Neural cell (in vitro differentiated cells): ENCODE measurements around the gene SRA1. TPM values are rescaled to one million over a fixed set of nuclear protein-coding genes. Genes with fewer than 3 reads are reported as not detected.
A peak's percentile ranks its signal among the peaks of the same experiment; 100 is the strongest.

Experiments
- H2AFZ ChIP-seq: fragments of 200-600, 300-800 bp; sonication (generic), shearing (Covaris generic); 2 replicates; pipeline ENCODE4 v1.6.0; 2014; ENCODE audit warnings: low read depth, mild to moderate bottlenecking, antibody characterized with exemption, low read length, moderate library complexity
- H3F3A ChIP-seq: fragments of 200-600 bp; shearing (Covaris generic); 2 replicates; pipeline ENCODE4 v1.6.1; 2016; ENCODE audit warnings: mild to moderate bottlenecking, moderate library complexity, mixed read lengths, antibody characterized with exemption, low read length; ENCODE audit not compliant: insufficient read depth, poor library complexity, severe bottlenecking
- H3K27ac ChIP-seq: fragments of 200-600, 300-800 bp; sonication (generic), shearing (Covaris generic); 2 replicates; pipeline ENCODE4 v1.5.1; 2014; ENCODE audit warnings: mild to moderate bottlenecking, low read length, moderate library complexity
- H3K27me3 ChIP-seq: fragments of 300-800, 200-600 bp; sonication (generic), shearing (Covaris generic); 2 replicates; pipeline ENCODE4 v1.6.0; 2014; ENCODE audit warnings: mild to moderate bottlenecking, low read depth, low read length, moderate library complexity; ENCODE audit not compliant: insufficient read depth
- H3K36me3 ChIP-seq: fragments of 300-800, 200-600 bp; sonication (generic), shearing (Covaris generic); 2 replicates; pipeline ENCODE4 v1.5.1; 2014; ENCODE audit warnings: mild to moderate bottlenecking, antibody characterized with exemption, low read length, moderate library complexity; ENCODE audit not compliant: insufficient read depth
- H3K4me2 ChIP-seq: fragments of 300-800, 200-600 bp; sonication (generic), shearing (Covaris generic); 2 replicates; pipeline ENCODE4 v1.6.0; 2014; ENCODE audit warnings: mild to moderate bottlenecking, low read length
- H3K4me3 ChIP-seq: fragments of 300-800, 200-600 bp; sonication (generic), shearing (Covaris generic); 2 replicates; pipeline ENCODE4 v1.5.1; 2014; ENCODE audit warnings: mild to moderate bottlenecking, low read length, moderate library complexity
- H3K79me2 ChIP-seq: fragments of 200-600 bp; shearing (Covaris generic); replicated peaks from 2 replicates; pipeline ENCODE4 v1.6.0; 2014; ENCODE audit warnings: mild to moderate bottlenecking, low read length, moderate library complexity; ENCODE audit not compliant: insufficient read depth
- H3K9ac ChIP-seq: fragments of 300-800, 200-600 bp; sonication (generic), shearing (Covaris generic); 2 replicates; pipeline ENCODE4 v1.6.1; 2016; ENCODE audit warnings: mild to moderate bottlenecking, low read length, mixed read lengths
- H3K9me2 ChIP-seq: fragments of 200-600 bp; shearing (Covaris generic); 2 replicates; pipeline ENCODE4 v1.6.1; 2016; ENCODE audit warnings: mild to moderate bottlenecking, low read length, mixed read lengths; ENCODE audit not compliant: insufficient read depth
- H3K9me3 ChIP-seq: fragments of 200-600, 300-800 bp; sonication (generic), shearing (Covaris generic); 2 replicates; pipeline ENCODE4 v1.6.1; 2016; ENCODE audit warnings: mild to moderate bottlenecking, mixed run types, low read length, moderate library complexity, mixed read lengths
- H4K20me1 ChIP-seq: fragments of 200-600 bp; shearing (Covaris generic); 2 replicates; pipeline ENCODE4 v1.6.1; 2016; ENCODE audit warnings: mild to moderate bottlenecking, mixed run types; ENCODE audit not compliant: insufficient read depth
- EP300 ChIP-seq: fragments of 450-650 bp; conservative IDR thresholded peaks from 2 replicates; pipeline ENCODE4 v1.6.1; 2014; ENCODE audit warnings: antibody characterized with exemption, mild to moderate bottlenecking, moderate library complexity; ENCODE audit not compliant: poor library complexity, severe bottlenecking
- EZH2 ChIP-seq: fragments of 200-600, 300-800 bp; shearing (Covaris generic), sonication (generic); IDR thresholded peaks from 2 replicates; pipeline ENCODE4 v1.6.1; 2014; ENCODE audit warnings: antibody characterized with exemption, low read length, borderline replicate concordance, mild to moderate bottlenecking; ENCODE audit not compliant: insufficient read depth, poor library complexity, severe bottlenecking
- MXI1 ChIP-seq: fragments of 450-650 bp; conservative IDR thresholded peaks from 2 replicates; pipeline ENCODE4 v1.6.1; 2014; ENCODE audit warnings: antibody characterized with exemption, mild to moderate bottlenecking; ENCODE audit not compliant: poor library complexity, severe bottlenecking
- POLR2AphosphoS5 ChIP-seq: IDR thresholded peaks from 2 replicates; pipeline ENCODE4 v1.6.1; 2012
- RAD21 ChIP-seq: fragments of 450-650 bp; conservative IDR thresholded peaks from 2 replicates; pipeline ENCODE4 v1.6.1; 2014; ENCODE audit warnings: antibody characterized with exemption, mild to moderate bottlenecking, moderate library complexity
- SMC3 ChIP-seq: fragments of 450-650 bp; conservative IDR thresholded peaks from 2 replicates; pipeline ENCODE4 v1.6.1; 2014; ENCODE audit warnings: antibody characterized with exemption, mild to moderate bottlenecking, moderate library complexity; ENCODE audit not compliant: poor library complexity
- TAF1 ChIP-seq: IDR thresholded peaks from 2 replicates; pipeline ENCODE4 v1.6.1; 2012; ENCODE audit warnings: low read depth
- polyA plus RNA-seq: library from polyadenylated mRNA; depleted of rRNA; stranded (reverse); fragments of >200 nt; gene quantifications from 2 replicates; pipeline ENCODE4 v1.2.3, GENCODE V29; 2014
- TF ChIP-seq, protein P1 (sequence below): fragments of 450-650 bp; IDR thresholded peaks from 2 replicates; pipeline ENCODE4 v1.5.1; 2014; ENCODE audit warnings: antibody characterized with exemption, mild to moderate bottlenecking, moderate library complexity; ENCODE audit not compliant: poor library complexity, severe bottlenecking
- TF ChIP-seq, protein P2 (sequence below): IDR thresholded peaks from 2 replicates; pipeline ENCODE4 v1.6.1; 2012; ENCODE audit warnings: borderline replicate concordance

SRA1 gene
- polyA plus RNA-seq, 1 donor from 2014 or later = 73.5 TPM

DNA sequence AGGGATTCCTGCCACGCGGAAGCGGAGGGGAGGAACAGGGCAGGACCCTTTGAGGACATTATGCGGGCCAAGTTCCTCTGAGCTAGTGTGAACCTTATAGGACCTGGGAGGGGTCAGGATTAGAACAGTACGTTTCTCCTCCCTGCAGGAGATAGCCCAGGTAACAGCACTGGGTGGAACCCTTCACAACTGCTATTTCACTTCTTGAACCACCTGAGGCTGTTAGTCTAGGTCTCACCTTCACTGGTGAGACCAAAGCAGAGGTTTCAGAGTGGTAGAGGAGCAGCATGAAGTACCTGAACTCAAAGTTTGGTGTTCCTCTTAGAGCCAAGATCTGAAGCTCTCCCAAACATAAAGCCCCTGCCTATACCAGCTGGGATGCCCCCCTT is 9.0 kb downstream of the SRA1 start:
- peaks cover 7% of the 10 kb centered on the region for H3K79me2 ChIP-seq
- H3F3A ChIP-seq = no peaks in the 10 kb centered on the region
- no peak overlapping the region for H2AFZ ChIP-seq
- H3K27ac ChIP-seq = no peak overlapping the region
- H3K9me3 ChIP-seq = no peaks in the 10 kb centered on the region
- H3K36me3 ChIP-seq = no peaks in the 10 kb centered on the region
- no peaks in the 10 kb centered on the region for H4K20me1 ChIP-seq
- H3K27me3 ChIP-seq = no peaks in the 10 kb centered on the region
- H3K9me2 ChIP-seq = no peaks in the 10 kb centered on the region
- no peak overlapping the region for H3K4me3 ChIP-seq
- H3K4me2 ChIP-seq = no peak overlapping the region
- no peak overlapping the region for H3K9ac ChIP-seq
- TF ChIP-seq RAD21 = no peak
- peak; percentile 17 for TF ChIP-seq POLR2AphosphoS5

DNA sequence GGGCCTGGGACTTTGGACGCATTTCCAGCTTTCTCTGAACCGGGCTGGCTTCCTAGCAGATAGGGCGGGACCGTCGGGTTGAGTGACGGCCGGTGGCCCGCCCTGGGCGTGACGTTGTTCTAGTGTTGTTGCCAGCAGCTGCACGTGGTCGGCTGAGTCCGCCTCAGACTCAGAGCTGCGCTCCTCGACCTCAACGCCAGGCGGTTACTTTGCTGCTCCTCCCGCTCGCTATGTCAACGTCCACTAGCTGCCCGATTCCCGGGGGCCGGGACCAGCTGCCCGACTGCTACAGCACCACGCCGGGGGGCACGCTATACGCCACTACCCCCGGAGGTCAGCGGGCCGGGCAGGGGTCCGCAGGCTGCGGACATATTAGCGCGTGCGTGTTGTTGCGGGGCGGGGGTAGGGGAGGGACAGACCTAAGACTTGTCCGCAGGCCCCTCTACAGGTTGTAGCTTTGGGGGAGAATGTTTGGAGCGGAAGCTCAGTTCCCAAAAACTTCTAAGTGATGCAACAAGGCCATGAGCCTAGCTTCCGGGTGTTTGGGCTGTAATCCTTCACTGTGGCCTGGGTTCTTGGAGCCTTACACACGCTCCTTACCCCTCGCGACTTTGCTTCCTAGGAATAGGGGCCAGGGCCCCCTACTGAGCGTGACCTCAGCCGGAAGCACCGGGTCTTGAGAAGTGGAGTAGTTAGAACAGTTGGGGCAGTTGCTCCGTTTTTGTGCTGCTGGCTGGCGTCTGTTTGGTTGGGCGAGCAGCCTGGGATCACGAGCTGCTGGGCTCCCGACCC is 9.6 kb downstream of the SRA1 start, which contains the start of gene EIF4EBP3:
Gene EIF4EBP3, plus strand, starts transcription at position 155 of the 792 bp plus-strand sequence. Its CDS starts 76 bp downstream, at position 231.
- H3K27me3 ChIP-seq = no peaks in the 10 kb centered on the region
- no peaks in the 10 kb centered on the region for H3K9me2 ChIP-seq
- H3K9me3 ChIP-seq = no peaks in the 10 kb centered on the region
- H3K36me3 ChIP-seq = no peaks in the 10 kb centered on the region
- no peak within 1 kb of the TSS for H3K4me2 ChIP-seq
- no peak within 1 kb of the TSS for H3K27ac ChIP-seq
- peak within 1 kb of the TSS; percentile 9 for H3K9ac ChIP-seq
- H3K4me3 ChIP-seq = peak within 1 kb of the TSS; percentile 54
- H4K20me1 ChIP-seq = no peaks in the 10 kb centered on the region
- TF ChIP-seq EP300 = no peak
- TF ChIP-seq TAF1 = no peak
- TF ChIP-seq SMC3 = no peak
- peak; percentile 23 for TF ChIP-seq RAD21
- peak; percentile 32 for TF ChIP-seq POLR2AphosphoS5
- TF ChIP-seq, protein P1, sequence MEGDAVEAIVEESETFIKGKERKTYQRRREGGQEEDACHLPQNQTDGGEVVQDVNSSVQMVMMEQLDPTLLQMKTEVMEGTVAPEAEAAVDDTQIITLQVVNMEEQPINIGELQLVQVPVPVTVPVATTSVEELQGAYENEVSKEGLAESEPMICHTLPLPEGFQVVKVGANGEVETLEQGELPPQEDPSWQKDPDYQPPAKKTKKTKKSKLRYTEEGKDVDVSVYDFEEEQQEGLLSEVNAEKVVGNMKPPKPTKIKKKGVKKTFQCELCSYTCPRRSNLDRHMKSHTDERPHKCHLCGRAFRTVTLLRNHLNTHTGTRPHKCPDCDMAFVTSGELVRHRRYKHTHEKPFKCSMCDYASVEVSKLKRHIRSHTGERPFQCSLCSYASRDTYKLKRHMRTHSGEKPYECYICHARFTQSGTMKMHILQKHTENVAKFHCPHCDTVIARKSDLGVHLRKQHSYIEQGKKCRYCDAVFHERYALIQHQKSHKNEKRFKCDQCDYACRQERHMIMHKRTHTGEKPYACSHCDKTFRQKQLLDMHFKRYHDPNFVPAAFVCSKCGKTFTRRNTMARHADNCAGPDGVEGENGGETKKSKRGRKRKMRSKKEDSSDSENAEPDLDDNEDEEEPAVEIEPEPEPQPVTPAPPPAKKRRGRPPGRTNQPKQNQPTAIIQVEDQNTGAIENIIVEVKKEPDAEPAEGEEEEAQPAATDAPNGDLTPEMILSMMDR = peak; percentile 47
- peak; percentile 27 for TF ChIP-seq MXI1
- no peak within 1 kb of the TSS for H2AFZ ChIP-seq
- no peaks in the 10 kb centered on the region for H3F3A ChIP-seq
- peaks cover 2% of the 10 kb centered on the region for H3K79me2 ChIP-seq

DNA sequence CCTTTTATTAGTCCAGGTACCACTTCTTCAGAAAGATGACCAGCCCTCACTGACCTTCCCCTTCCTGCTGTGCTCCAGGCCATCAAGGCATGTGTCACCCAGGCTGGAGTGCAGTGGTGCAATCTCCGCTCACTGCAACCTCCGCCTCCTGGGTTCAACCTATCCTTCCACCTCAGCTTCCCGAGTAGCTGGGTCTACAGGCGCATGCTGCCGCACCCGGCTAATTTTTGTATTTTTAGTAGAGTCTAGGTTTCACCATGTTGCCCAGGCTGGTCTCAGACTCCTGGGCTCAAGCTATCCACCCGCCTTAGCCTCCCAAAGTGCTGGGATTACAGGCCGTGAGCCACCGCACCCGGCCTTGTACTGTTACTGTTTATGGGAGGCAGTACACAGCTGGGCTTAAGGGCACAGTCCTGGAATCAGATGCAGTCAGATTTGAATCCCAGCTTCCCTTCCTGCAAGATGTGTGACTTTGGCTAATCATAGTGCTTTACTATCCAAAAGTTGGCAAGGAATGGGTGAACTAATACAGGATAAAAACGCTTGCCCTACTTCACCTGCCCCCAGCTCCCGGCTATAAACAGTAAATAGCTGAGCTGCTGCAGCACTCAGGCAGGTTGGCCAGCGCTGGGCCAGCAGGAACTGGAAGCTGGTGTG is 10.3 kb downstream of the SRA1 start:
- no peaks in the 10 kb centered on the region for H3K27me3 ChIP-seq
- no peaks in the 10 kb centered on the region for H3K9me3 ChIP-seq
- H3K4me2 ChIP-seq = no peak overlapping the region
- H3K9me2 ChIP-seq = no peaks in the 10 kb centered on the region
- H3F3A ChIP-seq = no peaks in the 10 kb centered on the region
- no peak overlapping the region for H2AFZ ChIP-seq
- no peaks in the 10 kb centered on the region for H4K20me1 ChIP-seq
- H3K9ac ChIP-seq = peak overlapping the region; percentile 9
- H3K79me2 ChIP-seq = no peaks in the 10 kb centered on the region
- no peaks in the 10 kb centered on the region for H3K36me3 ChIP-seq
- TF ChIP-seq, protein P2, sequence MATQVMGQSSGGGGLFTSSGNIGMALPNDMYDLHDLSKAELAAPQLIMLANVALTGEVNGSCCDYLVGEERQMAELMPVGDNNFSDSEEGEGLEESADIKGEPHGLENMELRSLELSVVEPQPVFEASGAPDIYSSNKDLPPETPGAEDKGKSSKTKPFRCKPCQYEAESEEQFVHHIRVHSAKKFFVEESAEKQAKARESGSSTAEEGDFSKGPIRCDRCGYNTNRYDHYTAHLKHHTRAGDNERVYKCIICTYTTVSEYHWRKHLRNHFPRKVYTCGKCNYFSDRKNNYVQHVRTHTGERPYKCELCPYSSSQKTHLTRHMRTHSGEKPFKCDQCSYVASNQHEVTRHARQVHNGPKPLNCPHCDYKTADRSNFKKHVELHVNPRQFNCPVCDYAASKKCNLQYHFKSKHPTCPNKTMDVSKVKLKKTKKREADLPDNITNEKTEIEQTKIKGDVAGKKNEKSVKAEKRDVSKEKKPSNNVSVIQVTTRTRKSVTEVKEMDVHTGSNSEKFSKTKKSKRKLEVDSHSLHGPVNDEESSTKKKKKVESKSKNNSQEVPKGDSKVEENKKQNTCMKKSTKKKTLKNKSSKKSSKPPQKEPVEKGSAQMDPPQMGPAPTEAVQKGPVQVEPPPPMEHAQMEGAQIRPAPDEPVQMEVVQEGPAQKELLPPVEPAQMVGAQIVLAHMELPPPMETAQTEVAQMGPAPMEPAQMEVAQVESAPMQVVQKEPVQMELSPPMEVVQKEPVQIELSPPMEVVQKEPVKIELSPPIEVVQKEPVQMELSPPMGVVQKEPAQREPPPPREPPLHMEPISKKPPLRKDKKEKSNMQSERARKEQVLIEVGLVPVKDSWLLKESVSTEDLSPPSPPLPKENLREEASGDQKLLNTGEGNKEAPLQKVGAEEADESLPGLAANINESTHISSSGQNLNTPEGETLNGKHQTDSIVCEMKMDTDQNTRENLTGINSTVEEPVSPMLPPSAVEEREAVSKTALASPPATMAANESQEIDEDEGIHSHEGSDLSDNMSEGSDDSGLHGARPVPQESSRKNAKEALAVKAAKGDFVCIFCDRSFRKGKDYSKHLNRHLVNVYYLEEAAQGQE = no peak
- TF ChIP-seq EP300 = no peak
- no peak for TF ChIP-seq POLR2AphosphoS5
- TF ChIP-seq SMC3 = no peak
- TF ChIP-seq EZH2 = no peak
- no peak for TF ChIP-seq TAF1
- no peak for TF ChIP-seq RAD21
- TF ChIP-seq, protein P1 = no peak
- TF ChIP-seq MXI1 = no peak
- H3K27ac ChIP-seq = no peak overlapping the region
- peak overlapping the region; percentile 54 for H3K4me3 ChIP-seq
